Common myeloid progenitor, CD34-positive (primary cell): ENCODE data around the gene POLR1D.

Experiments
- CTCF ChIA-PET: fragments of 350-600 bp; sonication (Branson Sonifier 250); formaldehyde crosslinking; loops from one replicate; lab custom pipeline; 2021; ENCODE audit warnings: antibody characterized with exemption; lab: Charles Lee
- POLR2A ChIA-PET: fragments of 350-600 bp; sonication (Branson Sonifier 250); formaldehyde crosslinking; loops from one replicate; lab custom pipeline; 2021; ENCODE audit warnings: antibody characterized with exemption; lab: Charles Lee
- DNase-seq, 3 donors: peaks; one replicate each; pipeline versions ENCODE4 v3.0.0 to v3.0.0-alpha.2; 2013
- H3K27ac ChIP-seq, 2 experiments: 1 replicate in 1 of 2; 2 replicates in 1 of 2; pipeline ENCODE4 v1.7.0; 2013; ENCODE audit warnings: inconsistent platforms in 2 of 2, low read length in 2 of 2, mild to moderate bottlenecking in 2 of 2, low read depth in 1 of 2, moderate library complexity in 1 of 2; ENCODE audit not compliant: severe bottlenecking in 2 of 2, insufficient read depth in 1 of 2, poor library complexity in 1 of 2
- H3K27me3 ChIP-seq, 5 experiments: replicated peaks in 2 of 5; 1 replicate in 3 of 5; 2 replicates in 2 of 5; pipeline versions ENCODE4 v1.6.1 to v1.7.0; 2013; ENCODE audit warnings: low read length in 4 of 5, mild to moderate bottlenecking in 2 of 5, moderate library complexity in 2 of 5, inconsistent platforms in 1 of 5; ENCODE audit not compliant: insufficient read depth in 5 of 5, control insufficient read depth in 4 of 5
- H3K36me3 ChIP-seq, 4 experiments: 1 replicate in 2 of 4; 2 replicates in 2 of 4; pipeline versions ENCODE4 v1.6.1 to v1.7.0; 2013; ENCODE audit warnings: low read length in 3 of 4, control low read depth in 1 of 4, mild to moderate bottlenecking in 1 of 4; ENCODE audit not compliant: control insufficient read depth in 4 of 4, insufficient read depth in 4 of 4
- H3K4me1 ChIP-seq, 4 experiments: 1 replicate in 3 of 4; 2 replicates in 1 of 4; pipeline versions ENCODE4 v1.6.1 to v1.7.1; 2013; ENCODE audit warnings: low read length in 3 of 4, mild to moderate bottlenecking in 3 of 4, control low read depth in 1 of 4, inconsistent platforms in 1 of 4, moderate library complexity in 1 of 4; ENCODE audit not compliant: control insufficient read depth in 4 of 4, insufficient read depth in 4 of 4; ENCODE audit errors: control extremely low read depth in 1 of 4
- H3K4me3 ChIP-seq, 7 experiments: 1 replicate in 4 of 7; 2 replicates in 3 of 7; pipeline versions ENCODE4 v1.5.1 to v1.7.0; 2013; ENCODE audit warnings: mild to moderate bottlenecking in 7 of 7, low read length in 6 of 7, moderate library complexity in 6 of 7, inconsistent platforms in 2 of 7, low read depth in 2 of 7, control low read depth in 1 of 7; ENCODE audit not compliant: insufficient read depth in 4 of 7, control insufficient read depth in 1 of 7; ENCODE audit errors: extremely low read depth in 1 of 7
- H3K9me3 ChIP-seq, 5 experiments: 1 replicate in 4 of 5; 2 replicates in 1 of 5; pipeline versions ENCODE4 v1.6.1 to v1.7.1; 2013; ENCODE audit warnings: low read length in 4 of 5, mild to moderate bottlenecking in 2 of 5, inconsistent platforms in 1 of 5, low read depth in 1 of 5, moderate library complexity in 1 of 5; ENCODE audit not compliant: control insufficient read depth in 4 of 5, insufficient read depth in 2 of 5; ENCODE audit errors: control extremely low read depth in 1 of 5
- WGBS: methylation state at CpG from one replicate; pipeline ENCODE4 v1.1.5; 2013; ENCODE audit not compliant: insufficient coverage; 5-methylcytosine and 5-hydroxymethylcytosine counted together

POLR1D gene

DNA sequence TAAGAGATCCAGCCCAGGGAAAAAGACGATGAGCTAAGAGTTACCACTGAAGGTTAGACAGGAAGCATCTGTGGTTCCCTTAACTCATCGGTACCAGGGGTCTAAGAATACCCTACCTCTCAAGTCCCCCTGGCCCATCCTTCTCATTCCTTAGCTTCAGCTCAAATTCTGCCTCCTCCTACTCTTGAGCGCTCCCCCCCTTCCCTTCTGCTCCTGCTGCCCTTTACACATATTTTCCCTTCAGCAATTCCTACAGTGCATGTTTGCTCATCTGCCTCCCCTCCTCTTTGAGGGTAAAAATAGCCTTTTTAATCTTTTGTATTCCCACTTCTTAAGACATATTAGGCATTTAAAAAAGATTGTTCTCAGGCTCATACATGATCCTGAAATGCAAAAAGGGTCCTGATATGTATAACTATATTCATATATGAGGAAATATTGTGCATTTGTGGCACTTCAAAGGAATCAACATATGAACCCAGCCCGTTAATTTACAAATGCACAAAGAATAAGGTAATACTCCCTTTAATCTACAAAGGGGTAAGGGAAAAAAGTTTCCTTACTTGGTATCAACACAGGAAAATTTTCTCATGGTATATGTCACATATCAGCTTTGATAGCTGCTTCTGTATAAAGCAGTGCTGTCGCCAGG, 34.5 kb upstream of the POLR1D start:
- Histone ChIP-seq H3K4me1 (peaks cover 11 to 30% (median 20%) of the 10 kb centered on the region in 4 experiments), H3K27ac (no peak overlapping the region), H3K36me3 (peaks cover 0 to 2% (median 0%) of the 10 kb centered on the region in 4 experiments), H3K9me3 (peaks cover 0 to 5% (median 1%) of the 10 kb centered on the region in 5 experiments), H3K4me3 (no peak overlapping the region), H3K27me3 (no peaks in the 10 kb centered on the region)
- WGBS, result 33% methylated on average over 3 of the region's 5 CpGs
- peak in 2 of 3 donors; percentile 38 to 56 for DNase-seq
- ChIA-PET CTCF (interaction anchor here (0.9 to 1.6 kb wide), 2 partner anchors 20 to 35 kb away, joined by 3 read pairs; partner anchors contain the start of gene POLR1D), POLR2A (interaction anchor here (0.6 to 0.8 kb wide), 2 partner anchors 32 to 716 kb away, joined by 3 to 4 read pairs; no protein-coding TSS in a partner anchor)

GRCh38 chr13:27588405-27588804, 33.3 kb upstream of the POLR1D start:
- CTCF ChIA-PET, result no interaction called here
- Histone ChIP-seq H3K27ac (no peak overlapping the region), H3K9me3 (peaks cover 0 to 5% (median 1%) of the 10 kb centered on the region in 5 experiments), H3K27me3 (no peaks in the 10 kb centered on the region), H3K4me1 (peaks cover 11 to 35% (median 19%) of the 10 kb centered on the region in 4 experiments), H3K36me3 (peaks cover 0 to 2% (median 0%) of the 10 kb centered on the region in 4 experiments), H3K4me3 (no peak overlapping the region)
- DNase-seq, result no peak
- WGBS, result no CpG with 5 or more reads among the region's 1 CpG
- POLR2A ChIA-PET, result no interaction called here

DNA sequence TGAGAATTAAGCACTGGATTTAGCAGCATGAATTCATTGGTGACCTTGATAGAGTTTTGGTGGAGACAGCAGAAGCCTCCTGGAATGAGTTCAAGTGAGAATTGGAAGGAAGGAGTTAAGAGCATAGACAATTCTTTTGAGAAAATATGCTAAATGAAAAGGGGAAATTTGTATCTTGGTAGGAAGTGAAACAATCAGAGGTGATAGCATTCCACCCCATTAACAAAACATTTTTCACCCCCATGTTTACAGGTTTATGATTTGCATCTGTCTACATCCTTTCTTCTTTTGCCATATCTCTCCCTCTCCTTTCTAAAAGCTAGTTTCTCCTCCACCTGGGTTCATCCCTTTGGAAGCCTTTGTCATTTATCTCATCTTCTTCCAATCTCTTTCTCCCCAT, 28.8 kb upstream of the POLR1D start:
- no peaks in the 10 kb centered on the region for H3K27me3 ChIP-seq
- H3K4me3 ChIP-seq, result no peak overlapping the region
- peaks cover 0 to 2% (median 0%) of the 10 kb centered on the region in 4 experiments for H3K36me3 ChIP-seq
- H3K4me1 ChIP-seq, result peaks cover 0 to 21% (median 8%) of the 10 kb centered on the region in 4 experiments
- no peak for DNase-seq
- H3K27ac ChIP-seq, result no peak overlapping the region
- ChIA-PET CTCF (no interaction called here), POLR2A (no interaction called here)
- peaks cover 0 to 5% (median 1%) of the 10 kb centered on the region in 5 experiments for H3K9me3 ChIP-seq

DNA sequence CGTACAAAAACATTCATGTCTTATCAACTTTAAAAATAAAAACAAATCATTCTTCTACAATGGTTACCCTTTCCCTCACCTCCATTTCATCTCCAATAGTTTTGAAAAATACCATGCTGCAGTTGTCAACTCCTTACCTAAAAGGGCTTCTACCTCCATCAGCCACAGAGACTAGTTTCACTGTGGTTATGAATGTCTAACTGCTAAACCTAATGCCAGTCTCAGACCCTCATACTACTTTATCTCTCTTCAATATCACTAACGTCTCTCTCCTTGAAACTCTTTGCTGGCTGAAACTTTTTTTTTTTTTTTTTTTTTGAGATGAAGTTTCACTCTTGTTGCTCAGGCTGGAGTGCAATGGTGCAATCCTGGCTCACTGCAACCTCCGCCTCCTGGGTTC, 28.4 kb upstream of the POLR1D start:
- POLR2A ChIA-PET, result interaction anchor here (0.6 kb wide), 1 partner anchor 10 kb away, joined by 3 read pairs; no protein-coding TSS in a partner anchor
- Histone ChIP-seq H3K27me3 (no peaks in the 10 kb centered on the region), H3K4me3 (no peak overlapping the region), H3K27ac (no peak overlapping the region), H3K36me3 (peaks cover 0 to 2% (median 0%) of the 10 kb centered on the region in 4 experiments), H3K9me3 (peaks cover 0 to 5% (median 1%) of the 10 kb centered on the region in 5 experiments), H3K4me1 (peaks cover 0 to 21% (median 8%) of the 10 kb centered on the region in 4 experiments)
- CTCF ChIA-PET, result no interaction called here
- WGBS, result 80% methylated on average over 1 of the region's 3 CpGs
- DNase-seq, result no peak

- ChIA-PET POLR2A (no interaction called here), CTCF (no interaction called here)
- Histone ChIP-seq H3K36me3 (no peaks in the 10 kb centered on the region), H3K27me3 (no peaks in the 10 kb centered on the region), H3K27ac (no peak overlapping the region), H3K9me3 (no peaks in the 10 kb centered on the region), H3K4me3 (peak overlapping the region in 1 of 7 experiments; percentile 16), H3K4me1 (peaks cover 0 to 24% (median 8%) of the 10 kb centered on the region in 4 experiments)
- peak in 2 of 3 donors; percentile 38 to 69 for DNase-seq
- 94% methylated on average over 2 of the region's 2 CpGs for WGBS
Measured at GRCh38 chr13:27595055-27595811, 26.5 kb upstream of the POLR1D start.

GRCh38 chr13:27599096-27599495, 22.6 kb upstream of the POLR1D start:
- DNase-seq, result no peak
- H3K4me1 ChIP-seq, result peaks cover 0 to 32% (median 8%) of the 10 kb centered on the region in 4 experiments
- H3K36me3 ChIP-seq, result no peaks in the 10 kb centered on the region
- H3K4me3 ChIP-seq, result no peak overlapping the region
- H3K27ac ChIP-seq, result no peak overlapping the region
- POLR2A ChIA-PET, result no interaction called here
- no peaks in the 10 kb centered on the region for H3K27me3 ChIP-seq
- CTCF ChIA-PET, result interaction anchor here (0.9 kb wide), 1 partner anchor 36 kb away, joined by 4 read pairs; no protein-coding TSS in a partner anchor
- no peaks in the 10 kb centered on the region for H3K9me3 ChIP-seq
